ENCODE data around the gene GM2A. TPM values are rescaled to one million over a fixed set of nuclear protein-coding genes. Genes with fewer than 3 reads are reported as not detected.

Gene GM2A
- total and polyA plus RNA-seq, 7 donors, result 10.2 to 35.1 (median 30.3) TPM

- WGBS, 2 donors, result 46 to 80% methylated on average over 3 of the region's 3 CpGs
- TF ChIP-seq POLR2AphosphoS5 (IDR thresholded peaks at IDR 0.05) (no peak), POLR2A (IDR thresholded peaks at IDR 0.05) (no peak), CTCF (IDR thresholded peaks at IDR 0.05) (no peak), EP300 (IDR thresholded peaks at IDR 0.05) (no peak)
- intact Hi-C loops (cut with DNase I), result no loop called here
- H3K9me3 ChIP-seq, result no peaks in the 10 kb centered on the region
- no peak for DNase-seq
- peak overlapping the region; percentile 8 to 98 (median 33) for H3K27ac ChIP-seq
- H3K27me3 ChIP-seq, result no peaks in the 10 kb centered on the region
- peaks cover 0 to 9% (median 2%) of the 10 kb centered on the region in 4 donors for H3K36me3 ChIP-seq
- H3K4me1 ChIP-seq, result peaks cover 0 to 88% (median 64%) of the 10 kb centered on the region in 4 donors
- H3K4me3 ChIP-seq, result no peak overlapping the region
Measured at GRCh38 chr5:151212406-151212798, 40.6 kb upstream of the GM2A start.

- Histone ChIP-seq H3K27me3 (no peaks in the 10 kb centered on the region), H3K4me1 (peaks cover 0 to 88% (median 66%) of the 10 kb centered on the region in 4 donors), H3K36me3 (peaks cover 0 to 9% (median 2%) of the 10 kb centered on the region in 4 donors), H3K27ac (peak overlapping the region; percentile 50 to 99 (median 94)), H3K4me3 (no peak overlapping the region), H3K9me3 (no peaks in the 10 kb centered on the region)
- intact Hi-C loops (cut with DNase I), result no loop called here
- DNase-seq, result peak; percentile 91
- TF ChIP-seq EP300 (IDR thresholded peaks at IDR 0.05) (no peak), POLR2AphosphoS5 (IDR thresholded peaks at IDR 0.05) (peak in 3 of 4 donors; percentile 35 to 71 (median 36)), POLR2A (IDR thresholded peaks at IDR 0.05) (no peak), CTCF (IDR thresholded peaks at IDR 0.05) (no peak)
- 24 to 50% methylated on average over 9 of the region's 9 CpGs for WGBS, 2 donors
Measured at GRCh38 chr5:151213803-151214613, 39.0 kb upstream of the GM2A start.

GRCh38 chr5:151214614-151215545, 38.1 kb upstream of the GM2A start:
- Histone ChIP-seq H3K27me3 (no peaks in the 10 kb centered on the region), H3K4me1 (peaks cover 0 to 89% (median 68%) of the 10 kb centered on the region in 4 donors), H3K4me3 (no peak overlapping the region), H3K9me3 (no peaks in the 10 kb centered on the region), H3K27ac (peak overlapping the region; percentile 50 to 99 (median 94)), H3K36me3 (peaks cover 0 to 9% (median 2%) of the 10 kb centered on the region in 4 donors)
- 57 to 82% methylated on average over 10 of the region's 10 CpGs for WGBS, 2 donors
- DNase-seq, result no peak
- intact Hi-C loops (cut with DNase I), result no loop called here
- TF ChIP-seq POLR2A (IDR thresholded peaks at IDR 0.05), result no peak
- TF ChIP-seq EP300 (IDR thresholded peaks at IDR 0.05), result no peak
- TF ChIP-seq CTCF (IDR thresholded peaks at IDR 0.05), result no peak
- no peak for TF ChIP-seq POLR2AphosphoS5 (IDR thresholded peaks at IDR 0.05)

- intact Hi-C loops (cut with DNase I), result no loop called here
- Histone ChIP-seq H3K27me3 (no peaks in the 10 kb centered on the region), H3K9me3 (no peaks in the 10 kb centered on the region), H3K36me3 (peaks cover 0 to 9% (median 2%) of the 10 kb centered on the region in 4 donors), H3K4me1 (peaks cover 0 to 89% (median 73%) of the 10 kb centered on the region in 4 donors), H3K4me3 (no peak overlapping the region), H3K27ac (peak overlapping the region; percentile 50 to 99 (median 94))
- WGBS, 2 donors, result 77 to 89% methylated on average over 2 of the region's 2 CpGs
- DNase-seq, result no peak
- TF ChIP-seq POLR2A (IDR thresholded peaks at IDR 0.05) (no peak), EP300 (IDR thresholded peaks at IDR 0.05) (no peak), POLR2AphosphoS5 (IDR thresholded peaks at IDR 0.05) (no peak), CTCF (IDR thresholded peaks at IDR 0.05) (no peak)
Measured at GRCh38 chr5:151215546-151215880, 37.5 kb upstream of the GM2A start.
